GM19468 (cell line): ENCODE data around the gene DPF3.

Source experiments
- ATAC-seq: cut with Tn5 transposase; IDR thresholded peaks from one replicate; pipeline ENCODE4 v1.9.1; 2021; ENCODE audit warnings: mild to moderate bottlenecking, moderate library complexity, moderate number of reproducible peaks; ENCODE audit not compliant: unreplicated experiment; ENCODE audit errors: extremely low read depth

The DPF3 gene

GRCh38 chr14:72893636-72894322 lies at the start of gene DPF3:
Gene DPF3 (minus strand): TSS chr14:72894101. CDS start chr14:72894088, 13 bp downstream.
- ATAC-seq: peak; percentile 93

DNA sequence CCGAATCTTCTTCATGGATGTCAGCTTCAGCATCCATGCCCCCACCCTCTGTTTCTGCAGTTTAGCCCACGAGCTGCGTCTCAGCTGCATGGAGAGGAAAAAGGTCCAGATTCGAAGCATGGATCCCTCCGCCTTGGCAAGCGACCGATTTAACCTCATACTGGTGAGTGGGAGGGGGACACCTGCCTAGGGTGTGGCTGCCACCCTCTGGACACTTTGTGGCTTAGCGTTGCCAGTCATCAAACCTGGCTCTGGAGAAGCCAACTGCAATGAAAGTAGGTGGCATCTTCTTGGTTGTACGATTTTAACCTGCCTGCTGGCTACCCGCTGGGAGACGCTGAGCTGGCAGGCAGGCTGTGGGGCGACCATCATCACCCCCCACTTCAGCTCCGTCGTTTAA lies 49.0 kb upstream of the DPF3 start:
- ATAC-seq: no peak

DNA sequence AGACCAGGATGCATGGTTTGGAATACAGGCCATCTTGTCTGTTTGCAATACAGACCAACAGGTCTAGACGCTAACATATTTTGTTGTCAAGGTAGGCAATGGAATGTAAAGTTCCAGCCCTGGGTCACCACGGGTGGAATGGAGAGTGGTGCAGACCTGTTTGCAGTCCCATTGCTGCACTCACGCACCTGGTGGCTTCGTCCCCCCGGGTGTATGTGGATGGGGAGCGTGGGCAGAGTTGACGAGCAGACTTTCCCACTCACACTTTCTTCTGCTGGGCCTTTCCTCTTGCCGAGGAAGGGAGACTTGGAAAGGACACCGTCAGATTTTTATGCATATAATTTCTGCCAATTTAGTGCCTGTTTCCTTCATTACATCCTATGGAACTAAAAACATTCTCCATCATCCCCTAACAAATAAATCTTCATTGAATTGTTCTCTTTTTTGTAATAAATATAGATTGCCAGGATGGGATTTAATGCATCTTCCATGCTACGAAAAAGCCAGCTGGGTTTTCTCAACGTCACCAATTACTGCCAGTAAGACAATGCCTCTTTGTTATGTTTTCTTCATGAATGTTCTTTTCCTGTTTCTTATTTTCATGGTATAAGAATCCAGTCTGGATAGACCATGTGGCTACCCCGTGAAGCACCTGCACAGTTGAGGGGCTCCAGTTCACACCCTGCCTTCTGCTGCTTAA lies 47.5 kb upstream of the DPF3 start:
- no peak for ATAC-seq

- no peak for ATAC-seq
These were observed 45.7 kb upstream of the DPF3 start for GRCh38 chr14:72939630-72940029.

DNA sequence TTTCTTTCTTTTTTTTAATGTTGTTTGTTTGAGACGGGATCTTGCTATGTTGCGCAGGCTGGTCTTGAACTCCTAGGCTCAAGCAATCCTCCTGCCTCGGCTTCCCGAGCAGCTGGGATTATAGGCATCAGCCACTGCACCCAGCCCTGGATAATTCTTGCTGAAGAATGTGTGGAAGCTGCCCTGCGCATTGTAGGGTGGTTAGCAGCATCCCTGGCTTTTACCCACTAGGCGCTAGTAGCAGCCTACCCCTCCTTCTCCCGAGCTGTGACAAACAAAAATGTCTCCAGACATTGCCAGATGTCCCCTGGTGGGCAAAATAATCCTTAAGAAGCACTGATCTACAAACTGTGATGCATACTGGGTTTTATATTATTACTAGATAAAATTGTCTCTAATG lies 39.0 kb upstream of the DPF3 start:
- no peak for ATAC-seq

DNA sequence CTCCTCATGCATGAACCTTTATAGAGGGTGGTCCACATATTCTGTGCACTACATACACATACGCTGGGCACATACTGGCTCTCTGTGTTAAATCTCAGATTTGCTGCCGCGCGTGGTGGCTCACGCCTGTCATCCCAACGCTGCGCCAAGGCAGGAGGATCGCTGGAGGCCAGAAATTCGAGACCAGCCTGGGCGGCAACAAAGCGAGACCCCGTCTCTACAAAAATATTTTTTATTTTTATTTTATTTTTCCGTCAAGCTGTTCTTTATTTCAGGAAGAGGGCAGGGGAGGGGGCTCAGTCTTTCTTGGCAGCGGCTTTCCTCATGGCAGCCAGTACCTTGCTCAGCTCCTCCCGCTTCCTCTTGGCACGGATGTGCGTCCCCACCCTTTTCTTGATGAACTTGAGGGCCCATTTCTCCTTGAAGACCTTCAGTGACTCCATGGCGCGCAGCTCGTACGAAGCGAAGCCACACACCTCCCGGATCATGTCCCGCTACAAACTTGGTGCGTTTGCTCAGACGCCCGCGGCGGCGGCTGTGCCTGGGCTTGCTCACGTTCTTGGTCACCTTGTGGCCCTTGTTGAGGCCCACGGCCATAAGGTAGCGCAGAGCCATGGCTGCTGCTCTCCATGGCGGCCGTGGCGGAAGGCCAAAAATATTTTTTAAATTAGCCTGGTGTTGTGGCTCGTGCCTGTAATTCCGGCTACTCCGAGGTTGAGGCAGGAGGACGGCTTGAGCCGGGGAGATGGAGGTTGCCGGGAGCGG lies 35.6 kb upstream of the DPF3 start:
- no peak for ATAC-seq

DNA sequence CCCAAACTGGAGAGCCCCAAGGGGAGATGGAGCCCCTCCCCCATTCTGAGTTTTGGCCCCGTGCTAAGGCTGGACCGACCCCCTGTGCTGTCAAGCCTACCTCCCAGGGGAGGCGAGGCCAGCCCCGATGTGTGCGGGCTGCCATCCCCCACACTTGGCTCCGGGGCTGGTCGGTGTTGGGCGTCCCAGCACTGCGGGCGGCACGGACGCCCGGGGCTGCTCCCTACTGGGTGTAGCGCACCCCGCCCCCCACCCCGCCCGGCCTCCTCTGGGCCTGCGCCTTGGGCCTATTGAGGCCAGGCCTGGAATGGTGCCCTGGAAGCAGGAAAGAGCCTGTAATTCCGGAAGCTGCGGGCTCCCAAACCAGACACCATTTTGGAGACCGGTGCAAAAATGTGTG lies 35.0 kb upstream of the DPF3 start:
- ATAC-seq: no peak

DNA sequence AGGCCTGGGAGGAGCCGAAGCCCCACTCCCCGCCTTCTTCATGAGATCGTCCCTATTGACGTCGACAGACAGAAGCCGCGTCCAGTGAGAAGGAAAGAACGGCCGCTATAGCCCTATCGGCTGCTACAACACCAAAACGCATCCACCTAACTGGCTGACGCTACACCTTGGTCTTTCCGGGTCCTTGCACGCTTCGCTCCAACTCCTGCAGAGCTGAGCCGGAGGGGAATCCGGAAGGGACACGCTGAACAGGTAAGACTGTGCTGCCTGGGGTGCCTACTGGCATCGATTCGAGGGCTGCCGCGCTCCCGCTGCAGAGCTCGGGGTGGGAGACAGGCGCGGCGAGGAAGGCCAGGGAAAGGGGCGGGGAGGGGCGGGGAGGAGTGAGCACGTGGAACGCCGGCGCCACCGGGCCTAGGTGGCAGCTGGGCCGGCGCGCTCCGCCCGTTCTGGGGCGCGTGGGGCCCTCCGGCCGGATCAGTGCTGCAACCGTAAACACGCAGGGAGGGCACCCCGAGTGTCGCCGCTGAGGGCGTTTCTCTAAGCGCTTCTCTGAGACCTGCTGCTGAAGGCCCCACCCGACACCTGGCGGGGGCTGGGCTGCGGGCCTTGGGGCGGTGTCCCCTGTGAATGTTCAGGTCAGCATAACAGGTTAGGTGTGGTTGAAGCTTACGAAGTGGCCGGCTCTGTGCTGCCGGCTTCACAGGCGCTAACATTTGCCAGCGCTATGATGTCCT lies 32.6 kb upstream of the DPF3 start, which contains the start of gene DCAF4:
Gene DCAF4, plus strand, starts transcription at position 173 of the 737 bp plus-strand sequence. CDS start 11,515 bp downstream, outside the sequence.
- peak; percentile 94 for ATAC-seq

- no peak for ATAC-seq
These were observed 32.0 kb upstream of the DPF3 start for GRCh38 chr14:72925815-72926291.

DNA sequence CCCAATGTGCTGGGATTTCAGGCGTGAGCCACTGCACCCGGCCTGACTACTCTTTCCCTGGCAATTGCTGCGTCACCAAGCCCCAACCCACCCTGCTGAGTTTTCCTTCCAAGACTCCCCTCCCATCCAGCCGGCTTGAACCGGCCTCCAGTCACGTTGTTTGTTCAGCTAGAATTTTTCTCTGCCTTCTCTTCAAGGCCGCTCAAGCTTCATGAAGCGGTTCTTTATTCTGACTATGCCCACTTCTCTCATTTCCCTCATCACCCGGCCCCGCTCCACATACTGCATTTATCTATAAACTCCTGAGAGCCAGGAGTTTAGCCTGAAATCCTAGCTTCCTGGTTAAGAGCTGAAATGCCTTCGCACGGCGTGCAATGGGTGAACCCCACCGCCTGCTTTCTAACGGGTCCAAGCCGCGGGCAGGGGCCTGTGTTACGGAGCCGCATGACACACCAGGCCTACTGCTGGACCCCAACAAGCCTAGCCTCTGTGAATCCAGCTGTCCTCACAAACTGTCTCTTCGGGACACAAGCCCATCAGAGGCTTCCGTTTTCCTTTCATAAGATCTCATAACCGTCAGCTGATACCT lies 31.4 kb upstream of the DPF3 start:
- ATAC-seq: no peak

- no peak for ATAC-seq
These were observed 30.4 kb upstream of the DPF3 start for GRCh38 chr14:72924337-72924736.

GRCh38 chr14:72921396-72921795 lies 27.5 kb upstream of the DPF3 start:
- ATAC-seq: no peak

- no peak for ATAC-seq
These were observed 26.1 kb upstream of the DPF3 start for GRCh38 chr14:72920008-72920407.

GRCh38 chr14:72917094-72917802 lies 23.3 kb upstream of the DPF3 start:
- no peak for ATAC-seq

- no peak for ATAC-seq
These were observed 22.3 kb upstream of the DPF3 start for GRCh38 chr14:72916174-72916573.

GRCh38 chr14:72913809-72914208 lies 19.9 kb upstream of the DPF3 start:
- ATAC-seq: no peak

DNA sequence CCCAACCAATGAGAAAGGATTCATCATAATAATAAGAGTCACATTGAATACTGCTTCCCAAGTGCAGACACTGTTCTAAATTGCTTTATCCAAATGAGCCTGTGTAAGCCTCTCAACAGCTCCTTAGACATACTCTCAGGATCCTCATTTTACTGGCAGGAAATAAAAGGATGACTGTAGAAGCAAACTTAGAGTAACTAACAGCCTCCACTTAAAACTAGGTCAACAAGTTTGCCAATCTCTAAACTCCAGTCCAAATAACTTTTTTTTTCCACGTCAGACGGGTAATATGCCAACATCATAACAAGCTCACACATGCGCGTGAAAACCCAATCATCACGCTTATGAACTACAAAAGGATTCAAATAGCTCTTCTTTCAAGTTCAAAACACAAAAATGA lies 15.3 kb upstream of the DPF3 start:
- no peak for ATAC-seq

GRCh38 chr14:72907886-72908285 lies 14.0 kb upstream of the DPF3 start:
- ATAC-seq: no peak

- no peak for ATAC-seq
These were observed 13.0 kb upstream of the DPF3 start for GRCh38 chr14:72906879-72907278.
